Measurements from ENCODE around the gene CFAP141. TPM values are rescaled to one million over a fixed set of nuclear protein-coding genes. Genes with fewer than 3 reads are reported as not detected.
A peak's percentile ranks its signal among the peaks of the same experiment; 100 is the strongest.

The CFAP141 gene
- total RNA-seq, 3 donors from 2014 or later (not counting 1 experiment from before 2014, with no cell fraction given): 1.2 TPM; not detected in 2

DNA sequence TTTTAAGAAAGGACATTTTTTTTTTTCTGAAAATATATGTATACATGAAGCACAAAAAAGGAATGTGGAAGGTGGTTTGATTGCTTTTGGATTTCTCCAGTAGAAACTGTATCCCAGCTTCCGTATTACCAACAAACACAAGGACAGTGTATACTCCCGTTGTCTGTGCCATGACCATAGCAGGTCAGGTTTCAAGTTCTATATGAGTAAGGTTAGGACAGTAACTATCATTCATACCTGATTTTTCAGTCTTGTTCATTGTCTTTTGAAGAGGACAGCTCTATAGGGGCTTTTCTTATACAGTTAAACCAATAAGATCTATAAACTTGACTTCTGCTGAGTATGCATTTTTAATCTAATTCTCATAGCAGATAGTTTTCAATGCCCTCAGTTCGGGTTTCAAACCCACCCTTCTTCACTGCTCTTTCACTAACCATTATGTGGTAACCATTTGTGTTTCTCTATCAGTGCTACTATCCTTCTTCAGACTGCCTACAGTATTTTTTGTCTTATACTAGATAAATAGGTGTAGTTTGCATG is 34.2 kb upstream of the CFAP141 start:
- ATAC-seq: no peak
- no peaks in the 10 kb centered on the region for H3K9me3 ChIP-seq (ENCODE audit: control insufficient read depth, insufficient read depth, low read length)
- H3K27me3 ChIP-seq (ENCODE audit: control insufficient read depth, insufficient read depth, low read length): no peaks in the 10 kb centered on the region
- 92% methylated on average over 2 of the region's 3 CpGs for WGBS (ENCODE audit: insufficient coverage)
- no peak overlapping the region for H3K4me3 ChIP-seq (ENCODE audit: low read length)
- H3K9me3 Mint-ChIP-seq: no peaks in the 10 kb centered on the region
- H3K4me1 Mint-ChIP-seq: peaks cover 21 to 29% of the 10 kb centered on the region in 2 donors
- no peak for DNase-seq
- H3K4me1 ChIP-seq (ENCODE audit: control insufficient read depth, insufficient read depth, low read length): no peaks in the 10 kb centered on the region
- intact Hi-C loops (cut with micrococcal nuclease): no loop called here
- no peaks in the 10 kb centered on the region for H3K27me3 Mint-ChIP-seq (ENCODE audit: low read depth in 2 of 2)
- H3K36me3 ChIP-seq (ENCODE audit: control insufficient read depth, insufficient read depth, low read length): peaks cover 83% of the 10 kb centered on the region
- peaks cover 51% of the 10 kb centered on the region for H3K36me3 Mint-ChIP-seq
- H3K27ac ChIP-seq (ENCODE audit: low read length): no peak overlapping the region
- TF ChIP-seq, protein P1, sequence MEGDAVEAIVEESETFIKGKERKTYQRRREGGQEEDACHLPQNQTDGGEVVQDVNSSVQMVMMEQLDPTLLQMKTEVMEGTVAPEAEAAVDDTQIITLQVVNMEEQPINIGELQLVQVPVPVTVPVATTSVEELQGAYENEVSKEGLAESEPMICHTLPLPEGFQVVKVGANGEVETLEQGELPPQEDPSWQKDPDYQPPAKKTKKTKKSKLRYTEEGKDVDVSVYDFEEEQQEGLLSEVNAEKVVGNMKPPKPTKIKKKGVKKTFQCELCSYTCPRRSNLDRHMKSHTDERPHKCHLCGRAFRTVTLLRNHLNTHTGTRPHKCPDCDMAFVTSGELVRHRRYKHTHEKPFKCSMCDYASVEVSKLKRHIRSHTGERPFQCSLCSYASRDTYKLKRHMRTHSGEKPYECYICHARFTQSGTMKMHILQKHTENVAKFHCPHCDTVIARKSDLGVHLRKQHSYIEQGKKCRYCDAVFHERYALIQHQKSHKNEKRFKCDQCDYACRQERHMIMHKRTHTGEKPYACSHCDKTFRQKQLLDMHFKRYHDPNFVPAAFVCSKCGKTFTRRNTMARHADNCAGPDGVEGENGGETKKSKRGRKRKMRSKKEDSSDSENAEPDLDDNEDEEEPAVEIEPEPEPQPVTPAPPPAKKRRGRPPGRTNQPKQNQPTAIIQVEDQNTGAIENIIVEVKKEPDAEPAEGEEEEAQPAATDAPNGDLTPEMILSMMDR (IDR thresholded peaks at IDR 0.05): no peak
- H3K27ac Mint-ChIP-seq: peak overlapping the region in 1 of 2 donors; percentile 36
- no peak overlapping the region for H3K4me3 Mint-ChIP-seq

DNA sequence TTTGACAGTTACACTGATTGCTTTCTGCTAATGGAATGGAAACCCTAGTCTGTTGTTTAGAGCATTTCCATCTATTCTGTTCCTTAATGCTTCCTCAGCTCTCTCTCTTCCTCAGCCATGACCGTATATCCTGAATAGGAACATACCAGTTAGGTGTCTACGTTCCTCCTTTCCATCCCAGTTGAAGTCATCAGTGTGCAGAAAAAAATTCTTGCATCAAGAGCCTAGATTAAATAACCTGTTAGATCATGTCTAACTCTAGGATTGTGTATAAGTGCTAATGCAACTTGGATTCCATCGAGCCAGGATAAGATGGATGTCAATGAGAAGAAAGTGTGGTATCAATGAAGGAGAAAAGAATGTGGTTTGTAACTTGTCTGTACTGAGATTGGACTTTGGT is 33.4 kb upstream of the CFAP141 start:
- no peaks in the 10 kb centered on the region for H3K9me3 ChIP-seq (ENCODE audit: control insufficient read depth, insufficient read depth, low read length)
- no peak overlapping the region for H3K4me3 ChIP-seq (ENCODE audit: low read length)
- intact Hi-C loops (cut with micrococcal nuclease): no loop called here
- peaks cover 60% of the 10 kb centered on the region for H3K36me3 Mint-ChIP-seq
- TF ChIP-seq, protein P1 (IDR thresholded peaks at IDR 0.05): no peak
- ATAC-seq: no peak
- WGBS (ENCODE audit: insufficient coverage): 95% methylated on average over 3 of the region's 3 CpGs
- no peaks in the 10 kb centered on the region for H3K27me3 Mint-ChIP-seq (ENCODE audit: low read depth in 2 of 2)
- H3K4me3 Mint-ChIP-seq: no peak overlapping the region
- H3K27me3 ChIP-seq (ENCODE audit: control insufficient read depth, insufficient read depth, low read length): no peaks in the 10 kb centered on the region
- H3K4me1 Mint-ChIP-seq: peaks cover 21 to 30% of the 10 kb centered on the region in 2 donors
- no peaks in the 10 kb centered on the region for H3K4me1 ChIP-seq (ENCODE audit: control insufficient read depth, insufficient read depth, low read length)
- H3K36me3 ChIP-seq (ENCODE audit: control insufficient read depth, insufficient read depth, low read length): peaks cover 84% of the 10 kb centered on the region
- H3K27ac ChIP-seq (ENCODE audit: low read length): no peak overlapping the region
- H3K9me3 Mint-ChIP-seq: no peaks in the 10 kb centered on the region
- H3K27ac Mint-ChIP-seq: peak overlapping the region in 1 of 2 donors; percentile 8
- DNase-seq: no peak

DNA sequence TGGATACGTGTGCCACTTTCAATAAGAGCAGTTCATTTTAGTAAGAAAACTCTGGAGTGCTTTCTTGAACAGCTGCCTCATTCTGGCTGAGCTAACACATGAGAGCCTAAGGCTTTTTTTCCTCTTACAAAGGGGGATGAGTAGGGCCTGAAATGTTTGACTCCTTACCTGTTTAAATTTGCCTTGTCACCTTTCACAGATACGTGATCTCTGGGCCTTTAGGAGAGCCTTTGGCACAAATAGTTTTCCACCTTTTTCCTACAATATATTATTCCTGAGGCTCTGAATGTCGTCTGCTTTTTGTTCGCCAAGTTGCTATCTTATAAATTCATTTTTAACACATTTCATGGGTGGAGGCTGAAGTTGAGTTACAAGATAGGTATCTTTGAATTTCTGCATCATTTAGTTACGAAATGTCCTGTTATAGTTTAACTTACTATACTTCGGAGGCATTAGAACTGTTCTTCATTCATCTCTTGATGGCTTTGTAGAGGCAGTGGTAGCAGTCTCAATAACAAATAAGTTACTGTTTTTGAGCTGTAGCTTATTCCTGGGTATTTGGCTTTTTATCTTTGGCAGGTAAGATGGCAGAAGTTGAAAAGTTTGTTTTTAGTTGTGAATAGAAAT is 31.9 kb upstream of the CFAP141 start:
- Mint-ChIP-seq H3K4me1 (peaks cover 21 to 32% of the 10 kb centered on the region in 2 donors), H3K4me3 (no peak overlapping the region), H3K27ac (no peak overlapping the region), H3K9me3 (no peaks in the 10 kb centered on the region), H3K27me3 (ENCODE audit: low read depth in 2 of 2) (no peaks in the 10 kb centered on the region), H3K36me3 (peaks cover 53% of the 10 kb centered on the region)
- H3K27ac ChIP-seq (ENCODE audit: low read length): no peak overlapping the region
- H3K9me3 ChIP-seq (ENCODE audit: control insufficient read depth, insufficient read depth, low read length): no peaks in the 10 kb centered on the region
- H3K36me3 ChIP-seq (ENCODE audit: control insufficient read depth, insufficient read depth, low read length): peaks cover 80% of the 10 kb centered on the region
- ATAC-seq (no peak), DNase-seq (no peak)
- no peak overlapping the region for H3K4me3 ChIP-seq (ENCODE audit: low read length)
- intact Hi-C loops (cut with micrococcal nuclease): no loop called here
- no peaks in the 10 kb centered on the region for H3K4me1 ChIP-seq (ENCODE audit: control insufficient read depth, insufficient read depth, low read length)
- 89% methylated on average over 4 of the region's 6 CpGs for WGBS (ENCODE audit: insufficient coverage)
- TF ChIP-seq, protein P1 (IDR thresholded peaks at IDR 0.05): no peak
- no peaks in the 10 kb centered on the region for H3K27me3 ChIP-seq (ENCODE audit: control insufficient read depth, insufficient read depth, low read length)

DNA sequence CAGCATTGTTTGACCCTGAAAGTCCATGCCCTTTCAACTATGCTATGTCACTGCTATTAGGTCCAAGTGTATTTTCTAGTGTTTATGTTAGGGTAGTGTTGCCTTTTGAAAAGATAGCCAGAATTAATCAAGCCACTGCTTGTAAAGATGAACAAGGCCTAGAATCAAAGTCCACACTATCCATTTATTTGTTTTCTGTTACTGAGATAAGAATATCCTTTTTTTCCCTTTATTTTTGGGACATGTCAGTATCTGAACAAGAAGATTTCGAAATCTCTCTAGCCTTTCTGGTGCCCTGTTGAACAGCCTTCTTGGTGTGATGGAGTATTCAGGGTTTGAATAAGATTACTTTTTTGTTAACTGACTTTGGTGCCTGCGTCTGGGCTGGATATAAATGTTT is 31.3 kb upstream of the CFAP141 start:
- H3K27ac ChIP-seq (ENCODE audit: low read length): no peak overlapping the region
- Mint-ChIP-seq H3K9me3 (no peaks in the 10 kb centered on the region), H3K36me3 (peaks cover 47% of the 10 kb centered on the region), H3K27ac (no peak overlapping the region), H3K4me1 (peaks cover 21 to 32% of the 10 kb centered on the region in 2 donors), H3K4me3 (no peak overlapping the region), H3K27me3 (ENCODE audit: low read depth in 2 of 2) (no peaks in the 10 kb centered on the region)
- no peaks in the 10 kb centered on the region for H3K27me3 ChIP-seq (ENCODE audit: control insufficient read depth, insufficient read depth, low read length)
- DNase-seq (no peak), ATAC-seq (no peak)
- 98% methylated on average over 2 of the region's 2 CpGs for WGBS (ENCODE audit: insufficient coverage)
- peaks cover 79% of the 10 kb centered on the region for H3K36me3 ChIP-seq (ENCODE audit: control insufficient read depth, insufficient read depth, low read length)
- no peak overlapping the region for H3K4me3 ChIP-seq (ENCODE audit: low read length)
- intact Hi-C loops (cut with micrococcal nuclease): no loop called here
- H3K4me1 ChIP-seq (ENCODE audit: control insufficient read depth, insufficient read depth, low read length): no peaks in the 10 kb centered on the region
- TF ChIP-seq, protein P1 (IDR thresholded peaks at IDR 0.05): no peak
- no peaks in the 10 kb centered on the region for H3K9me3 ChIP-seq (ENCODE audit: control insufficient read depth, insufficient read depth, low read length)
